GM13977 (cell line): ENCODE results near the gene SLC15A5.

Experiments used
- DNase-seq: peaks from one replicate; pipeline ENCODE4 v3.0.0; 2012; ENCODE audit warnings: low spot score
- CTCF ChIP-seq: IDR thresholded peaks from 2 replicates; pipeline ENCODE4 v1.5.1; 2012; ENCODE audit warnings: mild to moderate bottlenecking, control low read depth; ENCODE audit not compliant: insufficient read depth; ENCODE audit errors: extremely low read depth, missing control alignments
- in situ Hi-C: fragments of 300-500 bp; cut with MboI; formaldehyde crosslinking; loops from one replicate; pipeline ENCODE4 v1.12.0; 2022; ENCODE audit warnings: low sequenced_read_pairs, low pct_unique_long_range_greater_than_20kb, mixed read lengths, inconsistent platforms; ENCODE audit not compliant: unreplicated experiment

Gene SLC15A5

DNA sequence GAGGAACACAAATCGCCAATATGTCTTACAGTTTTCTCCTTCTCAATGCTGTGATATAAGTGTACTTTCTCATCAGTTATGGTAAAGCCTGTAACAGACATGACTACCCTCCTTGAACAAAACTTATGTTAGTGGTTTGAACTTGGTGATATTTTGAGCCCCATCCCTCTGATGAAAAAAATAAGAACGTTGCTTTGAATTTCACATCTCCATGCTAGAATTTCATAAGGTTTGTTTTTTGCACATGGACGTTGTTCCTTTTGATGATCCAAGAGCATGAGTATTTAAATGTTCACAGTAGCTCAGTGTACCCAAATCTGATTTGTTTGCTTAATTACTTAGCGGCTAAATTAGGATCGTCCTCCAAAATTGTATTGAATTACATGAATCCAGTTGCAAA is at the start of gene SLC15A5:
Gene SLC15A5 (minus strand): TSS at position 101 of the 400 bp plus-strand sequence. CDS start 0 bp downstream, at position 101.
- in situ Hi-C loops: no loop called here
- DNase-seq: no peak
- no peak for TF ChIP-seq CTCF

DNA sequence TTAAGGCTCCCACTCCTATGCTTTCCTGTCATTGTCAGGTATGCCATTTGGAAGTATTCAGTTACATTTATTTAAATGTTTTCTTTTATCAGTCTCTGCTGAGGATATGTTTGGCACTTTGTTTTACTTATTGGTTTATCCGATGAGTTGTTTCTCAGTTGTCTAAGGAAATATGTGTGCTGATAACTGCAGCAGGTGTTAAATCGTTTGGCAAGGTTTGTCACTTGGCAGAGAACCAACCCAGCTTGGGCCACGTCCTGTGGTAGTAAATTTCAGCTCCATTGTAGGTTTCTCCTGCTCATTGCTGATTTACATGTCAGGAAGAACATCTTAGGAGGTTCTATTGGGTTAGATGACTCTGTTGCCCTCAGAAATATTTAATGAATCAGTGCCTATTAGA is 47.9 kb upstream of the SLC15A5 start:
- TF ChIP-seq CTCF: no peak
- no peak for DNase-seq
- in situ Hi-C loops: no loop called here

GRCh38 chr12:16324772-16325171 is 47.3 kb upstream of the SLC15A5 start:
- in situ Hi-C loops: no loop called here
- DNase-seq: no peak

DNA sequence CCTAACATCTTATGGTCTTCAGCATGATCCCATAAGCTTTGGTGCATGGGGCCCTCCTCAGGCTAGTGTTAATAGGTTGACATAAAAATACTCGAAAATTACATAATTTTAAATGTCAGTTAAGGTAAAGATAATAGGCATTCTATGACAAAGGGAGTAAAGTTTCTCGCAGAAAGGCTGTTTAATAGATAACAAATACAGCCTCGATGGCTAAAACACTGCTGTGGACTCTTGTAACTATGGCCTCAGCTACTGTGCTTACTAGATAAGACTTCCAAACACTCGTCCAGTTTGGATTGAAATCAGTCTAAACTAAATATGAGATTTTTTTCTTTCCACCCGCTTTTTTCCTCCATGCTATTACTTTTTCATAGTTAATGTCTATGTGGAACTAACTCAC is 46.8 kb upstream of the SLC15A5 start:
- in situ Hi-C loops: no loop called here
- TF ChIP-seq CTCF: no peak
- no peak for DNase-seq

More at GRCh38 chr12:16324772-16325171, 47.3 kb upstream of the SLC15A5 start:
- no peak for TF ChIP-seq CTCF

- TF ChIP-seq CTCF: no peak
- in situ Hi-C loops: no loop called here
- DNase-seq: no peak
These were observed 46.2 kb upstream of the SLC15A5 start for GRCh38 chr12:16323638-16324037.

DNA sequence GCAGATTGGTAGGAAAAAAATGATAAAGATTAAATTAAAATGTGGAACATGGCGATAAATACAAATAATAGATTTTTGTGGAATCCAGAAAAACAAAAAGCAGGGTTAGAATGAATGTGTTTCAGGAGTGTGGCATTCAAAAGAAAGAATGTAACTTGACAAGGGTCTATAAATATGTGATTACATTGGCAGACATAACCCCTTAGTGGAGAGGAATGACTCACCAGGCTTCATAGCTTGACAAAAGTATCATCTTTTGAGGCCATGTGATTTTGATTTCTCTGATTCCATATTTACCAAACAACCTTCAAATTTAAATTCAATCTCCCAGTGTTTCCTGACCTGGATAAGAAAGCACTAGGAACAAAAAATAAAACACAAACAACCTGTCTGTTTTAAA is 45.5 kb upstream of the SLC15A5 start:
- in situ Hi-C loops: no loop called here
- no peak for TF ChIP-seq CTCF

GRCh38 chr12:16310934-16311333 is 33.4 kb upstream of the SLC15A5 start:
- in situ Hi-C loops: no loop called here
- no peak for DNase-seq
- no peak for TF ChIP-seq CTCF

More for the DNA sequence above, 45.5 kb upstream of the SLC15A5 start:
- no peak for DNase-seq
